Lung (tissue), 12 donors: ENCODE measurements around the gene RPP21. TPM values are rescaled to one million over a fixed set of nuclear protein-coding genes. Genes with fewer than 3 reads are reported as not detected.

Source experiments
- ATAC-seq: fragments of 200-7000 bp; cut with Tn5 transposase; one replicate; pipeline ENCODE4 v1.9.1; 2020; ENCODE audit warnings: moderate number of reproducible peaks; ENCODE audit not compliant: insufficient read depth, low FRiP score
- DNase-seq, 3 donors: peaks; one replicate each; pipeline ENCODE4 v3.0.0-alpha.2; 2013 to 2017
- H3K27ac ChIP-seq, 2 donors: one replicate each; pipeline ENCODE4 v1.5.1; 2013; ENCODE audit warnings: mild to moderate bottlenecking in 2 of 2, moderate library complexity in 2 of 2, control low read depth in 1 of 2, inconsistent platforms in 1 of 2, low read depth in 1 of 2, low read length in 1 of 2
- H3K27me3 ChIP-seq, 3 donors: one replicate each; pipeline ENCODE4 v1.5.1; 2013; ENCODE audit warnings: low read length in 2 of 3; ENCODE audit not compliant: control insufficient read depth in 3 of 3, insufficient read depth in 3 of 3
- H3K36me3 ChIP-seq, 4 donors: one replicate each; pipeline ENCODE4 v1.5.1; 2013; ENCODE audit warnings: low read length in 4 of 4, mild to moderate bottlenecking in 1 of 4, moderate library complexity in 1 of 4; ENCODE audit not compliant: control insufficient read depth in 4 of 4, insufficient read depth in 4 of 4
- H3K4me1 ChIP-seq, 5 donors: one replicate each; pipeline ENCODE4 v1.5.1; 2013; ENCODE audit warnings: low read length in 5 of 5, mild to moderate bottlenecking in 2 of 5, moderate library complexity in 1 of 5; ENCODE audit not compliant: control insufficient read depth in 5 of 5, insufficient read depth in 5 of 5
- H3K4me3 ChIP-seq: one replicate; pipeline ENCODE4 v1.5.1; 2013; ENCODE audit warnings: mild to moderate bottlenecking, control low read depth, moderate library complexity
- H3K9ac ChIP-seq, 2 donors: one replicate each; pipeline ENCODE4 v1.5.1; 2013; ENCODE audit warnings: low read length in 2 of 2, control low read depth in 1 of 2; ENCODE audit not compliant: insufficient read depth in 1 of 2
- H3K9me3 ChIP-seq, 4 donors: one replicate each; pipeline ENCODE4 v1.5.1; 2013; ENCODE audit warnings: low read length in 3 of 4, mild to moderate bottlenecking in 1 of 4, moderate library complexity in 1 of 4; ENCODE audit not compliant: control insufficient read depth in 4 of 4, insufficient read depth in 3 of 4
- CTCF ChIP-seq: IDR thresholded peaks from 2 replicates; pipeline ENCODE4 v1.5.1; 2012; ENCODE audit warnings: mild to moderate bottlenecking; ENCODE audit errors: control extremely low read depth, extremely low read depth
- WGBS, 2 donors: extraction: QIAGEN DNeasy Blood & Tissue Kit; methylation state at CpG; one replicate each; pipeline ENCODE4 v1.1.7; 2013; 5-methylcytosine and 5-hydroxymethylcytosine counted together
- polyA plus RNA-seq, 2 donors: library from polyadenylated mRNA; stranded (reverse); fragments of 200-250 nt; gene quantifications; one replicate each; pipeline ENCODE4 v1.2.1, GENCODE V29; 2013
- total RNA-seq, 2 donors: library from RNA; depleted of rRNA in 1 of 2; stranded (reverse); fragments of >200 nt in 1 of 2; gene quantifications; one replicate each; pipeline ENCODE4 v1.2.1, GENCODE V29; 2014 to 2021
- donor health status: control.
- donor health status: control.
- donor health status: Bipolar disorder and iron deficiency.
- donor health status: healthy.
- donor health status: DM: yes; HTN: yes; CAD: no.

RPP21 gene
- total and polyA plus RNA-seq, 4 donors, result 13.3 to 141 (median 48.8) TPM

GRCh38 chr6:30357678-30358540 lies 13.0 kb downstream of the RPP21 start:
- Histone ChIP-seq H3K9ac (no peak overlapping the region), H3K4me1 (peaks cover 0 to 4% (median 0%) of the 10 kb centered on the region in 5 donors), H3K27me3 (peaks cover 0 to 48% (median 48%) of the 10 kb centered on the region in 3 donors), H3K36me3 (no peaks in the 10 kb centered on the region), H3K4me3 (no peak overlapping the region), H3K9me3 (peaks cover 0 to 4% (median 1%) of the 10 kb centered on the region in 4 donors), H3K27ac (no peak overlapping the region)
- DNase-seq, result peak; percentile 64 to 81 (median 74)
- 3 to 6% methylated on average over 40 of the region's 40 CpGs for WGBS, 2 donors
- ATAC-seq, result no peak
- peak; percentile 18 for TF ChIP-seq CTCF

- DNase-seq (no peak), ATAC-seq (no peak)
- H3K27ac ChIP-seq, result no peak overlapping the region
- WGBS, 2 donors, result 67 to 72% methylated on average over 5 of the region's 5 CpGs
- peaks cover 0 to 4% (median 1%) of the 10 kb centered on the region in 4 donors for H3K9me3 ChIP-seq
- peaks cover 0 to 50% (median 49%) of the 10 kb centered on the region in 3 donors for H3K27me3 ChIP-seq
- no peaks in the 10 kb centered on the region for H3K36me3 ChIP-seq
- H3K4me1 ChIP-seq, result peaks cover 0 to 4% (median 0%) of the 10 kb centered on the region in 5 donors
- no peak overlapping the region for H3K4me3 ChIP-seq
- TF ChIP-seq CTCF, result no peak
- H3K9ac ChIP-seq, result no peak overlapping the region
Observed at GRCh38 chr6:30359276-30359675, 14.3 kb downstream of the RPP21 start.

GRCh38 chr6:30360139-30360538 lies 15.2 kb downstream of the RPP21 start:
- Histone ChIP-seq H3K9ac (no peak overlapping the region), H3K4me3 (no peak overlapping the region), H3K36me3 (no peaks in the 10 kb centered on the region), H3K27me3 (peaks cover 0 to 51% (median 50%) of the 10 kb centered on the region in 3 donors), H3K9me3 (peaks cover 0 to 4% (median 1%) of the 10 kb centered on the region in 4 donors), H3K4me1 (peaks cover 0 to 4% (median 0%) of the 10 kb centered on the region in 5 donors), H3K27ac (no peak overlapping the region)
- WGBS, 2 donors, result 54 to 58% methylated on average over 13 of the region's 13 CpGs
- TF ChIP-seq CTCF, result no peak
- DNase-seq, result no peak
- ATAC-seq, result no peak
